Loucy (cell line): ENCODE results near the gene TMPRSS2.

ENCODE experiments used
- H2AFZ ChIP-seq: fragments of 200-600 bp; sonication (generic); 2 replicates; pipeline ENCODE4 v1.6.0; 2016; ENCODE audit warnings: antibody characterized with exemption, mild to moderate bottlenecking, low read length, moderate library complexity
- H3F3A ChIP-seq: fragments of 200-600 bp; 2 replicates; pipeline ENCODE4 v1.6.0; 2016; ENCODE audit warnings: antibody characterized with exemption, low read depth, mild to moderate bottlenecking
- H3K27me3 ChIP-seq: fragments of 200-600 bp; sonication (generic); 2 replicates; pipeline ENCODE4 v1.6.1; 2014; ENCODE audit warnings: low read length, mild to moderate bottlenecking; ENCODE audit not compliant: insufficient read depth, poor library complexity, severe bottlenecking
- H3K36me3 ChIP-seq: fragments of 200-600 bp; sonication (generic); 2 replicates; pipeline ENCODE4 v1.6.1; 2016; ENCODE audit warnings: low read length; ENCODE audit not compliant: insufficient read depth
- H3K4me1 ChIP-seq: fragments of 200-600 bp; sonication (generic); 2 replicates; pipeline ENCODE4 v1.5.1; 2014; ENCODE audit warnings: low read length, mild to moderate bottlenecking; ENCODE audit not compliant: insufficient read depth, poor library complexity, severe bottlenecking
- H3K4me2 ChIP-seq: fragments of 200-600 bp; sonication (generic); 2 replicates; pipeline ENCODE4 v1.6.0; 2014; ENCODE audit warnings: antibody characterized with exemption, low read length, low read depth, mild to moderate bottlenecking; ENCODE audit not compliant: poor library complexity, severe bottlenecking
- H3K4me3 ChIP-seq: fragments of 200-600 bp; sonication (generic); 2 replicates; pipeline ENCODE4 v1.5.1; 2014; ENCODE audit warnings: low read length, mild to moderate bottlenecking, mixed read lengths; ENCODE audit not compliant: poor library complexity, severe bottlenecking
- H3K79me2 ChIP-seq: fragments of 200-600 bp; sonication (generic); 2 replicates; pipeline ENCODE4 v1.6.1; 2014; ENCODE audit warnings: low read length; ENCODE audit not compliant: insufficient read depth
- H3K9ac ChIP-seq: fragments of 200-600 bp; sonication (generic); 2 replicates; pipeline ENCODE4 v1.6.0; 2014; ENCODE audit warnings: mild to moderate bottlenecking, low read depth, low read length, moderate library complexity; ENCODE audit not compliant: poor library complexity, severe bottlenecking
- H3K9me2 ChIP-seq: fragments of 200-600 bp; sonication (generic); replicated peaks from 2 replicates; pipeline ENCODE4 v1.6.1; 2016; ENCODE audit warnings: low read depth, low read length, mixed read lengths
- H3K9me3 ChIP-seq: fragments of 200-600 bp; sonication (generic); 2 replicates; pipeline ENCODE4 v1.6.1; 2014; ENCODE audit warnings: mild to moderate bottlenecking, antibody characterized with exemption, low read length, low read depth; ENCODE audit not compliant: insufficient read depth
- H4K20me1 ChIP-seq: fragments of 200-600 bp; sonication (generic); 2 replicates; pipeline ENCODE4 v1.6.0; 2014; ENCODE audit warnings: antibody characterized with exemption, low read length, mild to moderate bottlenecking; ENCODE audit not compliant: insufficient read depth, poor library complexity, severe bottlenecking
- CTCF ChIP-seq: fragments of 200-600 bp; sonication (generic); conservative IDR thresholded peaks from 2 replicates; pipeline ENCODE4 v1.5.1; 2014; ENCODE audit warnings: mild to moderate bottlenecking, antibody characterized with exemption, low read length
- EZH2phosphoT487 ChIP-seq: fragments of 200-600 bp; IDR thresholded peaks from 2 replicates; pipeline ENCODE4 v1.6.1; 2018; ENCODE audit warnings: antibody characterized with exemption, mild to moderate bottlenecking, moderate library complexity, borderline replicate concordance

TMPRSS2 gene

GRCh38 chr21:41449613-41450012, 58.3 kb downstream of the TMPRSS2 start:
- H3K9ac ChIP-seq = no peak overlapping the region
- H3K4me3 ChIP-seq = no peak overlapping the region
- no peak overlapping the region for H2AFZ ChIP-seq
- H3K9me2 ChIP-seq = no peaks in the 10 kb centered on the region
- H3F3A ChIP-seq = no peaks in the 10 kb centered on the region
- H3K36me3 ChIP-seq = no peaks in the 10 kb centered on the region
- H3K9me3 ChIP-seq = no peaks in the 10 kb centered on the region
- TF ChIP-seq CTCF = no peak
- TF ChIP-seq EZH2phosphoT487 = no peak
- no peaks in the 10 kb centered on the region for H3K79me2 ChIP-seq
- H3K4me2 ChIP-seq = no peak overlapping the region
- H3K4me1 ChIP-seq = no peaks in the 10 kb centered on the region
- H4K20me1 ChIP-seq = no peaks in the 10 kb centered on the region
- no peaks in the 10 kb centered on the region for H3K27me3 ChIP-seq

GRCh38 chr21:41447356-41447755, 60.6 kb downstream of the TMPRSS2 start:
- Histone ChIP-seq H3K36me3 (no peaks in the 10 kb centered on the region), H4K20me1 (no peaks in the 10 kb centered on the region), H3K4me2 (no peak overlapping the region), H3K4me3 (no peak overlapping the region), H3K27me3 (no peaks in the 10 kb centered on the region), H3K9me3 (no peaks in the 10 kb centered on the region), H2AFZ (no peak overlapping the region), H3K9me2 (no peaks in the 10 kb centered on the region), H3K79me2 (no peaks in the 10 kb centered on the region), H3K9ac (no peak overlapping the region), H3K4me1 (no peaks in the 10 kb centered on the region), H3F3A (no peaks in the 10 kb centered on the region)
- no peak for TF ChIP-seq CTCF
- no peak for TF ChIP-seq EZH2phosphoT487

- Histone ChIP-seq H3K36me3 (no peaks in the 10 kb centered on the region), H3K9me2 (no peaks in the 10 kb centered on the region), H4K20me1 (no peaks in the 10 kb centered on the region), H3K9me3 (no peaks in the 10 kb centered on the region), H3K9ac (no peak overlapping the region), H3K27me3 (no peaks in the 10 kb centered on the region), H3F3A (no peaks in the 10 kb centered on the region), H3K79me2 (no peaks in the 10 kb centered on the region), H3K4me3 (no peak overlapping the region), H3K4me2 (no peak overlapping the region), H2AFZ (no peak overlapping the region), H3K4me1 (no peaks in the 10 kb centered on the region)
- TF ChIP-seq EZH2phosphoT487 (no peak), CTCF (no peak)
Measured at GRCh38 chr21:41446586-41446985, 61.4 kb downstream of the TMPRSS2 start.
